MCF 10A (cell line): ENCODE data around the gene CCDC88C. TPM values are rescaled to one million over a fixed set of nuclear protein-coding genes. Genes with fewer than 3 reads are reported as not detected.

Experiments
- BruUV-seq: library from RNA; stranded (reverse); fragments of 400-500 nt; replicated peaks from 2 replicates; lab custom pipeline; 2021; lab: Mats Ljungman, UMichigan
- CTCF ChIA-PET: fragments of 300-600 bp; sonication (Branson Sonifier 250); formaldehyde crosslinking; extraction: SDS; loops from one replicate; lab custom pipeline; 2021; ENCODE audit warnings: antibody characterized with exemption, inconsistent platforms; lab: Yijun Ruan, JAX
- POLR2A ChIA-PET: fragments of 300-600, 350-650 bp; sonication (Branson Sonifier 250); formaldehyde crosslinking; extraction: SDS; loops from one replicate; lab custom pipeline; 2020; ENCODE audit warnings: antibody characterized with exemption, inconsistent platforms; lab: Yijun Ruan, JAX
- DNase-seq: peaks from one replicate; pipeline ENCODE4 v3.0.0-alpha.2; 2018; ENCODE audit not compliant: unreplicated experiment
- H3K27ac Mint-ChIP-seq: one replicate; pipeline ENCODE4 v1.8.0; 2022; ENCODE audit warnings: mild to moderate bottlenecking, low read depth, mixed read lengths; ENCODE audit not compliant: unreplicated experiment
- H3K27me3 Mint-ChIP-seq: one replicate; pipeline ENCODE4 v1.8.0; 2022; ENCODE audit warnings: mixed read lengths; ENCODE audit not compliant: insufficient read depth, unreplicated experiment
- H3K36me3 Mint-ChIP-seq: one replicate; pipeline ENCODE4 v1.8.0; 2022; ENCODE audit warnings: mild to moderate bottlenecking, moderate library complexity, mixed read lengths; ENCODE audit not compliant: insufficient read depth, unreplicated experiment
- H3K4me1 Mint-ChIP-seq: one replicate; pipeline ENCODE4 v1.8.0; 2022; ENCODE audit warnings: mixed read lengths; ENCODE audit not compliant: insufficient read depth, unreplicated experiment
- H3K4me3 Mint-ChIP-seq: one replicate; pipeline ENCODE4 v1.8.0; 2022; ENCODE audit warnings: mild to moderate bottlenecking, moderate library complexity, mixed read lengths; ENCODE audit not compliant: unreplicated experiment
- H3K9me3 Mint-ChIP-seq: one replicate; pipeline ENCODE4 v1.8.0; 2022; ENCODE audit warnings: mixed read lengths; ENCODE audit not compliant: unreplicated experiment
- intact Hi-C: fragments of 100-400 bp; cut with micrococcal nuclease; formaldehyde crosslinking; loops from 2 replicates; pipeline ENCODE4 v1.14.1; 2022
- total RNA-seq: library from RNA; stranded (reverse); gene quantifications from 2 replicates; pipeline ENCODE4 v1.2.3, GENCODE V29; 2022
- TF ChIP-seq, protein P1 (sequence below): fragments of 200-600 bp; IDR thresholded peaks from one replicate; pipeline ENCODE4 v1.8.0; 2022; ENCODE audit warnings: antibody characterized with exemption, mild to moderate bottlenecking; ENCODE audit not compliant: unreplicated experiment

The CCDC88C gene
- total RNA-seq, 1 experiment from 2014 or later = 19.7 TPM

DNA sequence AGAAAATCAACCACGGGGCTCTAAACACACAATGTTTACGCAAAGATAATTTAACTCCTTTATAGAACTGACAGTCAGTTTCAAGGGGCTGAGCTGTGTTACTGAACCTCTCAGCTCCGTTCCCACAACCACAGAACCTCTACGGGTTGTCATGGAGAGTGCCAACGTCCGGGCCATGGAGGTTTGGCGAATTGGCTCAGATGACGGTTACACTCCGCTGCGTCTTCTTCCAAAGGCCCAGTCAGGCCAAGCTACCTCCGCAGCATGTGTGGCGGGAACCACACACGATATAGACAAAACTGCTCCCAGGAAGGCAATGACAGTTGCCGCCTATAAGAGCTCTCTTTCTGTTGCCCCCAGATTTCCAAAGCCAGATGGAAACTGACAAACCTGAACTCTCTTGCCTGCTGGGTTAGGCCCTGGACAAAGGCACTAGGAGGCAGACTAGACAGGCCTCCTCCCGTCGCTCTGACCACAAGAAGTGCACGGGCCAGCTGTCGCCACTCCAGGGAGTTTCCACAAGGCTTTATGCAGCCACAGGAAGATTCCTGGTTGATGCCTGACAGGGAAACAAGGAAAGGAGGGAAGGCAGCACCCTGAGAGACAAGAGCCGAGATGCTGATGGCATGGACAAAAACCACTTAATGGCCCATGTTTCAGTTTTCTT lies 30.3 kb downstream of the CCDC88C start:
- no peak overlapping the region for H3K27ac Mint-ChIP-seq
- peaks cover 6% of the 10 kb centered on the region for H3K36me3 Mint-ChIP-seq
- H3K27me3 Mint-ChIP-seq = no peaks in the 10 kb centered on the region
- TF ChIP-seq, protein P1, sequence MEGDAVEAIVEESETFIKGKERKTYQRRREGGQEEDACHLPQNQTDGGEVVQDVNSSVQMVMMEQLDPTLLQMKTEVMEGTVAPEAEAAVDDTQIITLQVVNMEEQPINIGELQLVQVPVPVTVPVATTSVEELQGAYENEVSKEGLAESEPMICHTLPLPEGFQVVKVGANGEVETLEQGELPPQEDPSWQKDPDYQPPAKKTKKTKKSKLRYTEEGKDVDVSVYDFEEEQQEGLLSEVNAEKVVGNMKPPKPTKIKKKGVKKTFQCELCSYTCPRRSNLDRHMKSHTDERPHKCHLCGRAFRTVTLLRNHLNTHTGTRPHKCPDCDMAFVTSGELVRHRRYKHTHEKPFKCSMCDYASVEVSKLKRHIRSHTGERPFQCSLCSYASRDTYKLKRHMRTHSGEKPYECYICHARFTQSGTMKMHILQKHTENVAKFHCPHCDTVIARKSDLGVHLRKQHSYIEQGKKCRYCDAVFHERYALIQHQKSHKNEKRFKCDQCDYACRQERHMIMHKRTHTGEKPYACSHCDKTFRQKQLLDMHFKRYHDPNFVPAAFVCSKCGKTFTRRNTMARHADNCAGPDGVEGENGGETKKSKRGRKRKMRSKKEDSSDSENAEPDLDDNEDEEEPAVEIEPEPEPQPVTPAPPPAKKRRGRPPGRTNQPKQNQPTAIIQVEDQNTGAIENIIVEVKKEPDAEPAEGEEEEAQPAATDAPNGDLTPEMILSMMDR = no peak
- DNase-seq = no peak
- intact Hi-C loops = no loop called here
- H3K4me3 Mint-ChIP-seq = no peak overlapping the region
- H3K9me3 Mint-ChIP-seq = no peaks in the 10 kb centered on the region
- H3K4me1 Mint-ChIP-seq = peaks cover 5% of the 10 kb centered on the region
- BruUV-seq = no TSS peak
- ChIA-PET POLR2A (interaction anchor here (2.0 kb wide), 1 partner anchor 9 kb away, joined by 8 read pairs; no protein-coding TSS in a partner anchor), CTCF (interaction anchor here (1.1 to 1.6 kb wide), 4 partner anchors 8 to 33 kb away, joined by 3 to 4 read pairs (median 3); no protein-coding TSS in a partner anchor)

DNA sequence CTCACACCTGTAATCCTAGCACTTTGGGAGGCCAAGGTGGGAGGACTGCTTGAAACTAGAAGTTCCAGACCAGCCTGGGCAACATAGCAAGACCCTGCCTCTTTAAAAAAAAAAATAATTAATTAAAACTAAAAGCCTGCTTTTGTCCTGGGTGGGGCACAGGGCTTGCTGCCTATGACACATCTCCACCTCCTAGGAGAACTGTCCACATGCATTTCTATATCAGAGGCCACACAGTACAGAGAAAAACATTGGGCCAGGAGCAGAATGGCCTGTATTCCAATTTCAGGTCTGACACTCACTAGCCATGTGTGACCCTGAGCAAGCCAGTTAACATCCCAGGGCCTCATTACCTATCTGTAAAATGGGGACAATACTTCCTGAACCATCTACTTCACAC lies 31.9 kb downstream of the CCDC88C start:
- Mint-ChIP-seq H3K36me3 (peaks cover 6% of the 10 kb centered on the region), H3K27me3 (no peaks in the 10 kb centered on the region), H3K4me1 (peaks cover under 1% of the 10 kb centered on the region), H3K4me3 (no peak overlapping the region), H3K9me3 (no peaks in the 10 kb centered on the region), H3K27ac (no peak overlapping the region)
- POLR2A ChIA-PET = interaction anchor here (0.9 kb wide), 1 partner anchor 30 kb away, joined by 3 read pairs; no protein-coding TSS in a partner anchor
- DNase-seq = no peak
- intact Hi-C loops = no loop called here
- BruUV-seq = no TSS peak
- TF ChIP-seq, protein P1 = no peak
- CTCF ChIA-PET = interaction anchor here (0.6 kb wide), 1 partner anchor 149 kb away, joined by 4 read pairs; no protein-coding TSS in a partner anchor

DNA sequence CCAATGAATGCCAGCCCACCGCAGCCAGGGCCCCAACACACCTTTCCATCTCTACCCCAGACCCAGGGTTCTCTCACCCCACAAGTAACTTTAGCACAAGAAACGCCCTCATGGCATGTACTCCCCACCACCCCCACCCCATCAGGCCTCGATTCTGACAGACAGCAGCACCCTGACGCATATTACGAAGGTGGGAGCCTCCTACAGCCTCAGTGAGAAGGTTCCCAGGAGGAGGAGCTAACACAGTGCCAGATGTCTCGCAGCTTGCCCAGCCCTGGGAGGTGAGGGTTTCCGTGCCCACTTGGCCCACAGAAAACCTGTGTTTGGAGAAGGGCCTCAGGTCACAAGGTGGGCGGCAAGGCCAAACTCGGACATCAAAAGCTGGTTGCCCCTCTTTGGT lies 32.4 kb downstream of the CCDC88C start:
- no peaks in the 10 kb centered on the region for H3K27me3 Mint-ChIP-seq
- intact Hi-C loops = no loop called here
- no TSS peak for BruUV-seq
- no peak overlapping the region for H3K27ac Mint-ChIP-seq
- no peaks in the 10 kb centered on the region for H3K9me3 Mint-ChIP-seq
- TF ChIP-seq, protein P1 = no peak
- DNase-seq = no peak
- CTCF ChIA-PET = no interaction called here
- H3K4me1 Mint-ChIP-seq = peaks cover 5% of the 10 kb centered on the region
- peaks cover 6% of the 10 kb centered on the region for H3K36me3 Mint-ChIP-seq
- POLR2A ChIA-PET = interaction anchor here (0.9 kb wide), 1 partner anchor 31 kb away, joined by 3 read pairs; no protein-coding TSS in a partner anchor
- no peak overlapping the region for H3K4me3 Mint-ChIP-seq

DNA sequence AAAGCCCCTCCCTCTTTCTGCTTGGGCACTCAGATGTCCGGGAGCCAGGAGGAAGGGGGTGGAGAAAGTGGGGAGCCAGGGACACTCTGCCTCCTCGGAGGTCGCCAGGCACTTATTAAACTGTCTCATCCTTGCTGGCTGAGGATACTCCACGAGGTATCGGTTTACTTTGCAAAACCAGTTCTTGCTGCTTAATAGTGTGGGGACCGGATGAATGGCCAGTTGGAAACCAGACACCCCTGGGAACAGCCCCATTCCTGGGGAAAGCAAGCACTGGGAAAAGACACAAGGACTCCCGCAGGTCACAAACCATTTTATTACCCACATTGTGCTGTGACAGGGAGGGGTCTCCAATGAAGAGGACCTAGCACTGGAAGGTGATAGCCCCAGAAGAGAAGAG lies 34.2 kb downstream of the CCDC88C start:
- intact Hi-C loops = no loop called here
- peaks cover 6% of the 10 kb centered on the region for H3K36me3 Mint-ChIP-seq
- no TSS peak for BruUV-seq
- H3K4me1 Mint-ChIP-seq = peaks cover 19% of the 10 kb centered on the region
- no peaks in the 10 kb centered on the region for H3K27me3 Mint-ChIP-seq
- DNase-seq = no peak
- no peak overlapping the region for H3K27ac Mint-ChIP-seq
- POLR2A ChIA-PET = no interaction called here
- TF ChIP-seq, protein P1 = no peak
- no peak overlapping the region for H3K4me3 Mint-ChIP-seq
- CTCF ChIA-PET = no interaction called here
- no peaks in the 10 kb centered on the region for H3K9me3 Mint-ChIP-seq
